H1 (cell line): ENCODE measurements around the gene ZNF681. TPM values are rescaled to one million over a fixed set of nuclear protein-coding genes. Genes with fewer than 3 reads are reported as not detected.

Experiments used
- CTCF ChIA-PET: fragments of 300-600 bp; sonication (Branson Sonifier 250); formaldehyde crosslinking; loops from one replicate; lab custom pipeline; 2021; ENCODE audit not compliant: partially characterized antibody; lab: Charles Lee
- POLR2A ChIA-PET: fragments of 300-600 bp; sonication (Branson Sonifier 250); formaldehyde crosslinking; loops from one replicate; lab custom pipeline; 2021; ENCODE audit warnings: inconsistent platforms; ENCODE audit not compliant: partially characterized antibody; lab: Charles Lee
- DNase-seq, 2 experiments: peaks; one replicate each; pipeline versions ENCODE4 v3.0.0 to v3.0.0-alpha.2; 2010 to 2022; ENCODE audit warnings: low spot score in 2 of 2, low read depth in 1 of 2, mixed read lengths in 1 of 2
- FAIRE-seq: peaks from 2 replicates; lab custom pipeline; 2011; peaks lifted over from hg19 to GRCh38; lab: Jason Lieb, UNC
- H2AFZ ChIP-seq: 2 replicates; pipeline ENCODE4 v1.8.1; 2012; ENCODE audit warnings: low read length, inconsistent platforms
- H2AK5ac ChIP-seq: 2 replicates; pipeline ENCODE4 v1.6.1; 2013; ENCODE audit warnings: low read depth, low read length
- H2BK120ac ChIP-seq: replicated peaks from 2 replicates; pipeline ENCODE3; 2013; ENCODE audit warnings: low read depth, low read length, inconsistent platforms
- H2BK12ac ChIP-seq: 2 replicates; pipeline ENCODE4 v1.6.1; 2013; ENCODE audit warnings: low read depth, low read length
- H2BK15ac ChIP-seq: 2 replicates; pipeline ENCODE4 v1.6.1; 2013; ENCODE audit warnings: low read length
- H2BK20ac ChIP-seq: 2 replicates; pipeline ENCODE4 v1.6.1; 2013; ENCODE audit warnings: low read length
- H2BK5ac ChIP-seq: 2 replicates; pipeline ENCODE4 v1.6.1; 2013; ENCODE audit warnings: low read depth, low read length
- H3K14ac ChIP-seq: 2 replicates; pipeline ENCODE4 v1.6.1; 2013; ENCODE audit warnings: inconsistent platforms; ENCODE audit not compliant: insufficient read length
- H3K18ac ChIP-seq: 2 replicates; pipeline ENCODE4 v1.6.1; 2013; ENCODE audit warnings: low read length; ENCODE audit errors: extremely low read depth
- H3K23ac ChIP-seq: 2 replicates; pipeline ENCODE4 v1.6.1; 2013; ENCODE audit warnings: inconsistent platforms; ENCODE audit not compliant: insufficient read length
- H3K23me2 ChIP-seq: 2 replicates; pipeline ENCODE4 v1.6.1; 2013; ENCODE audit warnings: low read depth, low read length
- H3K27ac ChIP-seq: 2 replicates; pipeline ENCODE4 v1.6.1; 2011; ENCODE audit warnings: low read depth, low read length, inconsistent platforms
- H3K27me3 ChIP-seq, 4 experiments: replicated peaks in 1 of 4; 1 replicate in 1 of 4; 2 replicates in 3 of 4; pipeline versions ENCODE4 v1.6.1 to v1.8.1; 2011 to 2013; ENCODE audit warnings: low read length in 3 of 4, mild to moderate bottlenecking in 3 of 4, inconsistent platforms in 2 of 4, mixed read lengths in 2 of 4, moderate library complexity in 1 of 4; ENCODE audit not compliant: control insufficient read depth in 3 of 4, insufficient read depth in 3 of 4; ENCODE audit errors: extremely low read depth in 1 of 4
- H3K36me3 ChIP-seq, 4 experiments: 2 replicates each; pipeline versions ENCODE4 v1.6.1 to v1.8.1; 2011 to 2013; ENCODE audit warnings: mild to moderate bottlenecking in 4 of 4, low read length in 3 of 4, moderate library complexity in 2 of 4, control low read depth in 1 of 4, inconsistent platforms in 1 of 4; ENCODE audit not compliant: insufficient read depth in 4 of 4, control insufficient read depth in 2 of 4
- H3K4ac ChIP-seq: replicated peaks from 2 replicates; pipeline ENCODE3; 2013; ENCODE audit warnings: low read length, low read depth, mixed read lengths, inconsistent platforms; ENCODE audit not compliant: insufficient read length
- H3K4me1 ChIP-seq, 4 experiments: replicated peaks in 1 of 4; 1 replicate in 1 of 4; 2 replicates in 3 of 4; pipeline versions ENCODE4 v1.6.1 to v1.8.1; 2011 to 2013; ENCODE audit warnings: low read length in 3 of 4, inconsistent platforms in 2 of 4, mixed read lengths in 1 of 4; ENCODE audit not compliant: insufficient read depth in 4 of 4, control insufficient read depth in 3 of 4
- H3K4me2 ChIP-seq, 2 experiments: 2 replicates each; pipeline versions ENCODE4 v1.6.1 to v1.8.1; 2011 to 2013; ENCODE audit warnings: low read depth in 2 of 2, low read length in 2 of 2, control low read depth in 1 of 2, inconsistent platforms in 1 of 2, mild to moderate bottlenecking in 1 of 2; ENCODE audit not compliant: insufficient read depth in 1 of 2
- H3K4me3 ChIP-seq, 4 experiments: fragments of 200-600, 300-600 bp in 1 of 4; sonication (generic), shearing (Covaris generic), sonication (Bioruptor Twin) in 1 of 4; 2 replicates each; pipeline versions ENCODE4 v1.5.1 to v1.8.1; 2011 to 2016; ENCODE audit warnings: low read length in 4 of 4, low read depth in 3 of 4, control low read depth in 2 of 4, inconsistent platforms in 2 of 4, mild to moderate bottlenecking in 2 of 4, mixed read lengths in 1 of 4, moderate library complexity in 1 of 4; ENCODE audit not compliant: insufficient read depth in 2 of 4; ENCODE audit errors: extremely low read depth in 1 of 4
- H3K56ac ChIP-seq: replicated peaks from 2 replicates; pipeline ENCODE3; 2013; ENCODE audit warnings: low read depth, mild to moderate bottlenecking, mixed read lengths, low read length, inconsistent platforms; ENCODE audit not compliant: insufficient read length
- H3K79me1 ChIP-seq: 2 replicates; pipeline ENCODE4 v1.6.1; 2013; ENCODE audit warnings: low read depth, low read length, control low read depth
- H3K79me2 ChIP-seq, 2 experiments: 2 replicates each; pipeline versions ENCODE4 v1.6.1 to v1.8.1; 2012 to 2013; ENCODE audit warnings: low read length in 2 of 2, mild to moderate bottlenecking in 2 of 2, inconsistent platforms in 1 of 2; ENCODE audit not compliant: insufficient read depth in 2 of 2, control insufficient read depth in 1 of 2
- H3K9ac ChIP-seq, 4 experiments: replicated peaks in 1 of 4; 1 replicate in 1 of 4; 2 replicates in 3 of 4; pipeline versions ENCODE4 v1.6.1 to v1.8.1; 2011 to 2013; ENCODE audit warnings: low read depth in 3 of 4, low read length in 3 of 4, control low read depth in 2 of 4, mild to moderate bottlenecking in 2 of 4, moderate library complexity in 2 of 4, inconsistent platforms in 1 of 4; ENCODE audit errors: extremely low read depth in 1 of 4
- H3K9me3 ChIP-seq, 2 experiments: 2 replicates each; pipeline versions ENCODE4 v1.6.1 to v1.8.1; 2012 to 2013; ENCODE audit warnings: mild to moderate bottlenecking in 2 of 2, moderate library complexity in 2 of 2, control low read depth in 1 of 2, inconsistent platforms in 1 of 2, low read depth in 1 of 2, low read length in 1 of 2, mixed read lengths in 1 of 2; ENCODE audit not compliant: insufficient read depth in 2 of 2
- H4K20me1 ChIP-seq, 2 experiments: replicated peaks in 1 of 2; 2 replicates each; pipeline versions ENCODE3 to v1.8.1; 2011 to 2013; ENCODE audit warnings: inconsistent platforms in 2 of 2, low read length in 2 of 2, mild to moderate bottlenecking in 1 of 2; ENCODE audit not compliant: insufficient read depth in 2 of 2, control insufficient read depth in 1 of 2
- H4K5ac ChIP-seq: 2 replicates; pipeline ENCODE4 v1.6.1; 2013; ENCODE audit warnings: low read length, low read depth, mixed read lengths, inconsistent platforms; ENCODE audit not compliant: insufficient read length
- H4K8ac ChIP-seq: 2 replicates; pipeline ENCODE4 v1.8.0; 2013; ENCODE audit warnings: mild to moderate bottlenecking, moderate library complexity, low read length, inconsistent platforms; ENCODE audit not compliant: insufficient read depth; ENCODE audit errors: extremely low read depth
- H4K91ac ChIP-seq: replicated peaks from 2 replicates; pipeline ENCODE3; 2013; ENCODE audit warnings: low read length, mixed read lengths, inconsistent platforms; ENCODE audit not compliant: insufficient read length
- BCL11A ChIP-seq, 2 experiments: IDR thresholded peaks; one replicate each; pipeline ENCODE4 v1.6.1; 2011; ENCODE audit warnings: low read depth in 2 of 2, low read length in 2 of 2, mild to moderate bottlenecking in 2 of 2
- HDAC6 ChIP-seq: IDR thresholded peaks from one replicate; pipeline ENCODE4 v1.7.1; 2012; ENCODE audit warnings: low read depth, mild to moderate bottlenecking, inconsistent platforms, low read length, moderate library complexity
- RNF2 ChIP-seq: fragments of 200-900, 300-1000 bp; sonication (generic); IDR thresholded peaks from 2 replicates; pipeline ENCODE4 v1.7.1; 2016; ENCODE audit warnings: borderline replicate concordance, low read depth, mild to moderate bottlenecking, antibody characterized with exemption, low read length; ENCODE audit not compliant: poor library complexity, severe bottlenecking; ENCODE audit errors: missing control alignments
- WGBS, 2 experiments: shearing (Covaris generic) in 1 of 2; methylation state at CpG; one replicate each; pipeline versions ENCODE4 v1.1.6 to v1.1.7; 2013 to 2015; ENCODE audit warnings: low lambda C conversion rate in 2 of 2, mixed read lengths in 2 of 2, inconsistent platforms in 1 of 2, low coverage in 1 of 2, missing lambda C conversion rate in 1 of 2; ENCODE audit not compliant: insufficient replicate concordance in 2 of 2, insufficient coverage in 1 of 2, insufficient read length in 1 of 2; ENCODE audit errors: extremely low coverage in 1 of 2, missing lambda C conversion rate in 1 of 2; 5-methylcytosine and 5-hydroxymethylcytosine counted together
- polyA plus RNA-seq, 7 experiments: library from polyadenylated mRNA; depleted of rRNA in 3 of 7; stranded (reverse) in 5 of 7; unstranded in 2 of 7; fragments of >200 nt in 5 of 7; fragments of 200-250 nt in 2 of 7; gene quantifications; 1 replicate in 5 of 7; 2 replicates in 1 of 7; 4 replicates in 1 of 7; pipeline versions ENCODE4 v1.2.1 to v1.2.3, GENCODE V29; 2011 to 2013; ENCODE audit warnings: missing spikeins in 2 of 7, mixed read lengths in 2 of 7
- total RNA-seq: library from RNA; stranded (reverse); fragmentation: NEBNext Ultra II Directional; extraction: Animal tissue kit (Norgen Biotek cat#: 25700); gene quantifications from 2 replicates; pipeline ENCODE4 v1.2.1, GENCODE V29; 2021

The ZNF681 gene
- total and polyA plus RNA-seq, 2 of the 8 experiments (the other 6 are each of a cell fraction or from before 2014, with no cell fraction given): 1.1 to 6.8 TPM

GRCh38 chr19:23804676-23805075 is 46.0 kb upstream of the ZNF681 start:
- POLR2A ChIA-PET: interaction anchor here (1.3 kb wide), 1 partner anchor 13 kb away, joined by 4 read pairs; no protein-coding TSS in a partner anchor
- Histone ChIP-seq H4K20me1 (no peaks in the 10 kb centered on the region), H2BK20ac (no peak overlapping the region), H3K27ac (no peak overlapping the region), H3K4me3 (no peak overlapping the region), H3K56ac (no peak overlapping the region), H3K4me1 (no peaks in the 10 kb centered on the region), H4K5ac (no peak overlapping the region), H3K14ac (no peak overlapping the region), H3K36me3 (peaks cover 0 to 13% (median 0%) of the 10 kb centered on the region in 4 experiments; a peak in 1 of 8 replicates), H3K23me2 (no peaks in the 10 kb centered on the region), H2BK12ac (no peak overlapping the region), H3K27me3 (no peaks in the 10 kb centered on the region), H3K18ac (no peak overlapping the region), H2BK15ac (no peak overlapping the region), H2AK5ac (no peak overlapping the region), H3K4ac (no peak overlapping the region), H2BK5ac (no peak overlapping the region), H2AFZ (no peak overlapping the region), H3K79me2 (peaks cover 0 to 27% of the 10 kb centered on the region in 2 experiments; a peak in 2 of 4 replicates), H3K79me1 (no peaks in the 10 kb centered on the region), H3K9me3 (peaks cover 0 to 11% of the 10 kb centered on the region in 2 experiments; a peak in 3 of 4 replicates), H4K8ac (no peak overlapping the region), H3K23ac (no peak overlapping the region), H2BK120ac (no peak overlapping the region), H3K9ac (no peak overlapping the region), H4K91ac (no peak overlapping the region), H3K4me2 (no peak overlapping the region)
- TF ChIP-seq BCL11A (IDR thresholded peaks at IDR 0.05; ENCODE audit: low read depth in 2 of 2, low read length in 2 of 2) (no peak), HDAC6 (no peak), RNF2 (no peak)
- DNase-seq: no peak
- WGBS, 2 experiments: 92% methylated on average over 4 of the region's 4 CpGs; no CpG with 5 or more reads in 1 of the 2 experiments
- CTCF ChIA-PET: no interaction called here
- no peak for FAIRE-seq
